ENCODE measurements around the gene GOLGA6B.
"Not testable (repeated sequence)": the region's sequence is repeated elsewhere in the genome, so short reads cannot be mapped to it uniquely, and the experiment has no call there.

GOLGA6B gene

DNA sequence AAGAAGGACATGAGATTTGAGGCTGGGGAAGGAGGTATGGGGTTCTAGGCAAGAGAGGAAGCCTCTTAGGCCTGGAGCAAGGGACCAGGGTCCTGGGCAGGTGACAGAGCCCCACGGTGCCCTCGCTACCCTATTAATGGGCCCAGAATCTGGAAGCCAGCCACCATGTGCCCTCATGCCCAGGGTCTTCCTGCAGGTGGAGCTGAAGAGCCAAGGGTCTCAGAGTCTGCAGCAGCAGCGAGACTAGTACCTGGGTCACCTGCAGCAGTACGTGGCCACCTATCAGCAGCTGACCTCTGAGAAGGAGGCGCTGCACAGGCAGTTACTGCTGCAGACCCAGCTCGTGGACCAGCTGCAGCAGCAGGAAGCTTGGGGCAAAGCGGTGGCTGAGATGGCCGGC is 9.4 kb downstream of the GOLGA6B start:
- H3K4me1 ChIP-seq (ENCODE audit: low read length); H3K9me3 ChIP-seq (ENCODE audit: insufficient read depth, low read length); H3K79me2 ChIP-seq (ENCODE audit: low read length); H2AFZ ChIP-seq (ENCODE audit: low read depth, low read length); H3K4me2 ChIP-seq (ENCODE audit: low read length); H3K9ac ChIP-seq (ENCODE audit: low read length); H4K20me1 ChIP-seq (ENCODE audit: insufficient read depth, low read length); H3K36me3 ChIP-seq (replicated peaks; ENCODE audit: low read depth, low read length); H3K27ac ChIP-seq (ENCODE audit: low read length); H3K27me3 ChIP-seq (ENCODE audit: low read depth, low read length); H3K4me3 ChIP-seq (ENCODE audit: low read length): not testable (repeated sequence)

DNA sequence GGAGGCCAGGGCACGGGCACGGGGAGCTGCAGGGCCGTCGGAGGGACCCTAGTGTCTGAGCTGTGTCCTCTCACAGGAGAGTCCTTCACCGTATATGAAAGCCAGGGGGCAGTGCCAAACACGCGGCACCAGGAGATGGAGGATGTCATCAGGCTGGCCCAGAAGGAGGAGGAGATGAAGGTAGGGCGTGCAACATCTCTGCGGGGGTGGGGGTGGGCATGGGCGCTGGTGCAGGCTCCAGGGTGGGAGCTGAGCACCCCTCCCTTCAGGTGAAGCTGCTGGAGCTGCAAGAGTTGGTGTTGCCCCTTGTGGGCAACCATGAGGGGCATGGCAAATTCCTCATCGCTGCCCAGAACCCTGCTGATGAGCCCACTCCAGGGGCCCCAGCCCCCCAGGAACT is 11.2 kb downstream of the GOLGA6B start:
- H3K4me3 ChIP-seq (ENCODE audit: low read length); H3K4me2 ChIP-seq (ENCODE audit: low read length): not testable (repeated sequence)

DNA sequence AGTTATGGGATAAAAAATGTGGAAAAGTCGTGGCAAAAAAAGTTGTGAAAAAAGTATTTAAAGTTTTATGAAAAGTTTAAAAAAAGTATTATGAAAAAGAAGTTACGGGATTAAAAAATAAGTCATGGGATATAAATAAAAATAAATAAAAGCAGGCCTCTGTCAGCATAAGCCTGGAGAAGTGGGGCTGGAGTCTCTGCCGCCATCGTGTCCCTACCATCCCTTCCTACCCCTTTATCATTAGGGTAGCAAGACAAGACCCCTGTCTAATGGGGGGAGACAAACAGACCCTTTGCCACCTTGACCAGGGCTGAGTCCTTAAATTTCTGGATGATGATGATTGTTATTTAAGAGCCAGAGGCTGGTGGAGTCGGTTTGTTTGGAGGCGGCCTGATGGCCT is 15.3 kb downstream of the GOLGA6B start:
- H3K27me3 ChIP-seq (ENCODE audit: low read depth, low read length), result peaks cover 18% of the 10 kb centered on the region
- not testable (repeated sequence) for H3K27ac ChIP-seq (ENCODE audit: low read length)

More for the DNA sequence above, 11.2 kb downstream of the GOLGA6B start:
- H2AFZ ChIP-seq (ENCODE audit: low read depth, low read length); H3K27me3 ChIP-seq (ENCODE audit: low read depth, low read length); H4K20me1 ChIP-seq (ENCODE audit: insufficient read depth, low read length); H3K4me1 ChIP-seq (ENCODE audit: low read length); H3K27ac ChIP-seq (ENCODE audit: low read length); H3K36me3 ChIP-seq (replicated peaks; ENCODE audit: low read depth, low read length); H3K79me2 ChIP-seq (ENCODE audit: low read length); H3K9me3 ChIP-seq (ENCODE audit: insufficient read depth, low read length); H3K9ac ChIP-seq (ENCODE audit: low read length): not testable (repeated sequence)

GRCh38 chr15:72670656-72671352 is 16.3 kb downstream of the GOLGA6B start:
- Histone ChIP-seq H3K4me2 (ENCODE audit: low read length) (peak overlapping the region; percentile 64), H3K4me3 (ENCODE audit: low read length) (peak overlapping the region; percentile 74), H2AFZ (ENCODE audit: low read depth, low read length) (peak overlapping the region; percentile 92), H3K27me3 (ENCODE audit: low read depth, low read length) (peaks cover 18% of the 10 kb centered on the region)
- H3K9ac ChIP-seq (ENCODE audit: low read length); H3K79me2 ChIP-seq (ENCODE audit: low read length); H3K36me3 ChIP-seq (replicated peaks; ENCODE audit: low read depth, low read length); H3K9me3 ChIP-seq (ENCODE audit: insufficient read depth, low read length); H3K27ac ChIP-seq (ENCODE audit: low read length); H3K4me1 ChIP-seq (ENCODE audit: low read length); H4K20me1 ChIP-seq (ENCODE audit: insufficient read depth, low read length): not testable (repeated sequence)
- TF ChIP-seq, protein P1, sequence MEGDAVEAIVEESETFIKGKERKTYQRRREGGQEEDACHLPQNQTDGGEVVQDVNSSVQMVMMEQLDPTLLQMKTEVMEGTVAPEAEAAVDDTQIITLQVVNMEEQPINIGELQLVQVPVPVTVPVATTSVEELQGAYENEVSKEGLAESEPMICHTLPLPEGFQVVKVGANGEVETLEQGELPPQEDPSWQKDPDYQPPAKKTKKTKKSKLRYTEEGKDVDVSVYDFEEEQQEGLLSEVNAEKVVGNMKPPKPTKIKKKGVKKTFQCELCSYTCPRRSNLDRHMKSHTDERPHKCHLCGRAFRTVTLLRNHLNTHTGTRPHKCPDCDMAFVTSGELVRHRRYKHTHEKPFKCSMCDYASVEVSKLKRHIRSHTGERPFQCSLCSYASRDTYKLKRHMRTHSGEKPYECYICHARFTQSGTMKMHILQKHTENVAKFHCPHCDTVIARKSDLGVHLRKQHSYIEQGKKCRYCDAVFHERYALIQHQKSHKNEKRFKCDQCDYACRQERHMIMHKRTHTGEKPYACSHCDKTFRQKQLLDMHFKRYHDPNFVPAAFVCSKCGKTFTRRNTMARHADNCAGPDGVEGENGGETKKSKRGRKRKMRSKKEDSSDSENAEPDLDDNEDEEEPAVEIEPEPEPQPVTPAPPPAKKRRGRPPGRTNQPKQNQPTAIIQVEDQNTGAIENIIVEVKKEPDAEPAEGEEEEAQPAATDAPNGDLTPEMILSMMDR (IDR thresholded peaks at IDR 0.05; ENCODE audit: low read depth, low read length), result peak; percentile 61

More for the DNA sequence above, 15.3 kb downstream of the GOLGA6B start:
- not testable (repeated sequence) for H3K79me2 ChIP-seq (ENCODE audit: low read length); H3K4me2 ChIP-seq (ENCODE audit: low read length); H3K9me3 ChIP-seq (ENCODE audit: insufficient read depth, low read length); H3K4me1 ChIP-seq (ENCODE audit: low read length); H3K4me3 ChIP-seq (ENCODE audit: low read length); H3K9ac ChIP-seq (ENCODE audit: low read length); H2AFZ ChIP-seq (ENCODE audit: low read depth, low read length); H3K36me3 ChIP-seq (replicated peaks; ENCODE audit: low read depth, low read length); H4K20me1 ChIP-seq (ENCODE audit: insufficient read depth, low read length)

DNA sequence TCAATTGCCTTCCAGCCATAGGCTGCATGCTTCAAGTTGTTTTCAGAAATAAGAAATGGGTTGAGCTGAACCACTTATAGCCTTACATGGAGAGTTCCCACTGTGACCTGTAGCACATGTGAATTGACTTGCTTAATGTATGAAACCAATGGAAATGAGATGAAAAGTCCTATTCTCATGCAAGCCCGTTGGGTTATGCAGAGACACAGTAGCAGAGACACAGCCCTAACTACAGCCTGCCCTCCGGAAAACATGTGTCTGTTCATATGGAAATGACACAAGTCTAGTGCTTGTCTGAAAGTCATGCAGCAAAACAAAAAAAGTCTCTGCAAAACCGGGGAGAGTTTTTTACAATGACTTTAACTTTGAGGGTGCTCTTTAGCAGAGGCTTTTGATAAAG is 17.0 kb downstream of the GOLGA6B start:
- TF ChIP-seq, protein P1 (IDR thresholded peaks at IDR 0.05; ENCODE audit: low read depth, low read length), result no peak
- TF ChIP-seq EZH2phosphoT487 (IDR thresholded peaks at IDR 0.05; ENCODE audit: low read depth), result no peak
- Histone ChIP-seq H3K9me3 (ENCODE audit: insufficient read depth, low read length) (no peaks in the 10 kb centered on the region), H3K36me3 (replicated peaks; ENCODE audit: low read depth, low read length) (no peaks in the 10 kb centered on the region), H2AFZ (ENCODE audit: low read depth, low read length) (no peak overlapping the region), H3K27ac (ENCODE audit: low read length) (no peak overlapping the region), H3K4me2 (ENCODE audit: low read length) (no peak overlapping the region), H3K79me2 (ENCODE audit: low read length) (no peaks in the 10 kb centered on the region), H3K9ac (ENCODE audit: low read length) (no peak overlapping the region), H3K4me3 (ENCODE audit: low read length) (no peak overlapping the region), H3K4me1 (ENCODE audit: low read length) (peaks cover 5% of the 10 kb centered on the region; the same call in 1 of the 2 replicates), H3K27me3 (ENCODE audit: low read depth, low read length) (peaks cover 18% of the 10 kb centered on the region), H4K20me1 (ENCODE audit: insufficient read depth, low read length) (no peaks in the 10 kb centered on the region)

Data from OCI-LY3 (cell line).